ENCODE data around the gene ADAMTS9.

Gene ADAMTS9

DNA sequence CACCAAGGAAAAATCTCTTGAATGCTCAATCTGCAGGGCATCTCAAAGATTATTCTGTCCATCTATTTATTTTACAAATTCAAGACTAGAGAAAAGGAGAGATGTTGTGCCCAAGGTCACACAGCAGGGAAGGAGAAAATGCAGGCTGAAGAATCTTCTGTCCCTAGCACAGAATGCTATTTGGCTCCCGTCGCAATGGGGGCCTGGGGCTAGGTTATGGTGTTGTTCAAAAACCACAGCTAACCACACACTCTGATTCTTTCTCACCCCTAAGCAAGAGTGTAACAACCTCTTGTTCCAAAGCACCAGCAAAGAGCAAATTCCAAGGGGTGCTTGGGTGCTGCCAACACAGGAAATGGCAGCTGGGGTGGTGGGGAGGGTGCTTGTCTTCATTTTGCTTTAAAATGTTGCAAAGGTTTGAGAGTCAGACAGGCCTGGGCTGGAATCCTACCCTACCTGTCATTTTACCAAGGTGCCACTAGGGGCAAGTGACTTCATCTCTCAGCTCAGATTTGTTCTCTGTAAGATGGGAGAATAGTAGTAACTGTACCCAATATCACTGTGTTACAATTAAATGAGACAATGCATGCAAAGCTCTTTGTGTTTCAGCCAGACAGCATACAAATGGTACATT, 112.5 kb downstream of the ADAMTS9 start:
- TF ChIP-seq GATA2 (IDR thresholded peaks at IDR 0.05; ENCODE audit: low read depth, low read length) (no peak), GATA3 (IDR thresholded peaks at IDR 0.05; ENCODE audit: low read depth, low read length) (no peak)

- no peak for TF ChIP-seq GATA2 (IDR thresholded peaks at IDR 0.05; ENCODE audit: low read depth, low read length)
- TF ChIP-seq GATA3 (IDR thresholded peaks at IDR 0.05; ENCODE audit: low read depth, low read length): no peak
These were observed 113.6 kb downstream of the ADAMTS9 start for GRCh38 chr3:64574194-64574593.

GRCh38 chr3:64571982-64572381, 115.8 kb downstream of the ADAMTS9 start:
- TF ChIP-seq GATA2 (IDR thresholded peaks at IDR 0.05; ENCODE audit: low read depth, low read length) (no peak), GATA3 (IDR thresholded peaks at IDR 0.05; ENCODE audit: low read depth, low read length) (no peak)

GRCh38 chr3:64568895-64569517, 118.8 kb downstream of the ADAMTS9 start:
- TF ChIP-seq GATA2 (IDR thresholded peaks at IDR 0.05; ENCODE audit: low read depth, low read length) (no peak), GATA3 (IDR thresholded peaks at IDR 0.05; ENCODE audit: low read depth, low read length) (no peak)

- TF ChIP-seq GATA3 (IDR thresholded peaks at IDR 0.05; ENCODE audit: low read depth, low read length): no peak
- no peak for TF ChIP-seq GATA2 (IDR thresholded peaks at IDR 0.05; ENCODE audit: low read depth, low read length)
These were observed 120.9 kb downstream of the ADAMTS9 start for GRCh38 chr3:64566859-64567258.

DNA sequence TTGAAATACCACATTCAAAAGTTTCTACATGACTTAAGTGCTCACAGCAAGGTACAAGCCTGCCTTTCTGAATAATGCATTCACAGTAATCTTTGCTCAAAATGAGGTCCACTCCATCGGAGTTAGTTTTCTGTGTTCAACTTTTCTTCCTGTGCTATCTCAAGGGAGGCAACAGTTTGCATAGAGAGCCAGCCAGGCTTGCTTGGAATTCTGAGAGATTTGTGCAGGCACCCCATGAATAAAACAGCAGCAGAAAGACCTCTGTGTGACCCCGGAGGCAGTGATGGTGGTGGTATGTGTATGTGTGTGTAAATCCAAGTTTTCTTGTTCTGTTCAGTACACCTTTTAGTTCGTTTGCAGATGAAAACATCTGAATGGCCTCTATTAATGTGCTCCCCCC, 124.0 kb downstream of the ADAMTS9 start:
- no peak for TF ChIP-seq GATA3 (IDR thresholded peaks at IDR 0.05; ENCODE audit: low read depth, low read length)
- no peak for TF ChIP-seq GATA2 (IDR thresholded peaks at IDR 0.05; ENCODE audit: low read depth, low read length)

- TF ChIP-seq GATA2 (IDR thresholded peaks at IDR 0.05; ENCODE audit: low read depth, low read length) (no peak), GATA3 (IDR thresholded peaks at IDR 0.05; ENCODE audit: low read depth, low read length) (no peak)
These were observed 125.9 kb downstream of the ADAMTS9 start for GRCh38 chr3:64561868-64562267.

- TF ChIP-seq GATA2 (IDR thresholded peaks at IDR 0.05; ENCODE audit: low read depth, low read length) (no peak), GATA3 (IDR thresholded peaks at IDR 0.05; ENCODE audit: low read depth, low read length) (no peak)
These were observed 126.4 kb downstream of the ADAMTS9 start for GRCh38 chr3:64561325-64561843.

- TF ChIP-seq GATA2 (IDR thresholded peaks at IDR 0.05; ENCODE audit: low read depth, low read length) (no peak), GATA3 (IDR thresholded peaks at IDR 0.05; ENCODE audit: low read depth, low read length) (no peak)
These were observed 127.0 kb downstream of the ADAMTS9 start for GRCh38 chr3:64560791-64561190.

- TF ChIP-seq GATA2 (IDR thresholded peaks at IDR 0.05; ENCODE audit: low read depth, low read length) (no peak), GATA3 (IDR thresholded peaks at IDR 0.05; ENCODE audit: low read depth, low read length) (no peak)
These were observed 128.2 kb downstream of the ADAMTS9 start for GRCh38 chr3:64559588-64559987.

- TF ChIP-seq GATA2 (IDR thresholded peaks at IDR 0.05; ENCODE audit: low read depth, low read length) (no peak), GATA3 (IDR thresholded peaks at IDR 0.05; ENCODE audit: low read depth, low read length) (no peak)
These were observed 131.8 kb downstream of the ADAMTS9 start for GRCh38 chr3:64556046-64556445.

DNA sequence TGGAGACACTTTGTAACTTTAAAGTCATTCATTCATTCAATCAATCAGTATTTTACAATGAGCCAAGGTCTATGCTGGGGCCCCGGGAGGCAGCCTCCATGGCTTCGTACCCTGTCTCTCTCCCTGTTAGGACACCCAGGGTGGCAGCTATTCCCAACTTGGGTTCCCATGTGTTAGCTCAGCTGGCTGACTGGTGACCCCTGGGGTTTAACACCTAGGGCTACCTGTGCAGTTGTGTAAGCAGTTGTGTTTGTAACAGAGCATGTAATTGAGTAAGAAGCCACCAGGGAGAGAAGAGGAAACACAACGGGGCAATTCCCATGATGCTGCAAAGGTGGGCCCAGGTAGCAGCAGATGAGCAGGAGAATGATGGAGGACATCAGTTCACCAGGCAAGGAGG, 132.4 kb downstream of the ADAMTS9 start:
- TF ChIP-seq GATA3 (IDR thresholded peaks at IDR 0.05; ENCODE audit: low read depth, low read length): no peak
- TF ChIP-seq GATA2 (IDR thresholded peaks at IDR 0.05; ENCODE audit: low read depth, low read length): no peak

DNA sequence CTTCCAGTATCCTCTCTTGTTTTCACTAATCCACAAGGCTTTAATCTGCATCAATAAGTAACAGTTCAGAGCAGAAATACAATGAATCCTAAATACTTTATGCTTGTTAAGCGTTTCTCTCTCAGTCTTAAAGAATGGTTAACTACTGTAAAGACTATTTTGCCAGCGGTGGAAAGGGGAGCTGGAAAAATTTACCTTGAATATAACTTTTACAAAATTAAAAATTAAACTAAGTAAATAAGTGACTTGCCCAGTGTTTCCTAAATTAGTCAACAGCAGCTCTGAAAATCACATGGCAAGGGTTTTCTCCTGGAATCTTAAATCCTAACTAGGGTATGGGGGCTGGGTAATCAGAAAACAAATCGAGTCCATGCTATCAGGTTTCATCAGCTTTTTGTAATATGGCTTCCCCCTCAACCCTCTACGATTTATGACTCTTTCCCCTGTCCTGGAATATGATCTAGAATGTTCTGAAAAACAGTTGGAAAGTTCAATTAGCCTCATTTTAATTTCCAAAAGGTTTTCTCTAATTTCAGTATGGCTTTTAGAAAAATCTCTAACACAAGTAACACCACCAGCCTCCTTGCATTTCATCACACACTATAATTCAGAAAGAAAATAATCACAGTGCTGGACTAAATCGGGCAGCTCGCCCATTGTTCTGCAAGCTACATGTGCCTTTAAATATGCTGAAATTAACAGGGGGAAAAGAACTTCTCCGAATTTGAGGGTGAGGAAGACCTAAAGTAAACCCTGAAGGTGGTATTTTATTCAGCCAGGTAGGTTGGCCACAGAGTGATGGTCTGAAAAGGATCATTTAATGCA, 133.5 kb downstream of the ADAMTS9 start:
- no peak for TF ChIP-seq GATA2 (IDR thresholded peaks at IDR 0.05; ENCODE audit: low read depth, low read length)
- no peak for TF ChIP-seq GATA3 (IDR thresholded peaks at IDR 0.05; ENCODE audit: low read depth, low read length)

- TF ChIP-seq GATA3 (IDR thresholded peaks at IDR 0.05; ENCODE audit: low read depth, low read length) (no peak), GATA2 (IDR thresholded peaks at IDR 0.05; ENCODE audit: low read depth, low read length) (no peak)
These were observed 134.8 kb downstream of the ADAMTS9 start for GRCh38 chr3:64552966-64553365.

All from SH-SY5Y (cell line).